Upper lobe of left lung (tissue), 6 donors: ENCODE results near the gene PBRM1. TPM values are rescaled to one million over a fixed set of nuclear protein-coding genes. Genes with fewer than 3 reads are reported as not detected.
A peak's percentile ranks its signal among the peaks of the same experiment; 100 is the strongest.

Experiments used
- ATAC-seq, 2 donors: fragments of 200-7000 bp; cut with Tn5 transposase; one replicate each; pipeline ENCODE4 v1.9.1; 2022; ENCODE audit warnings: mild to moderate bottlenecking in 2 of 2, moderate library complexity in 2 of 2; ENCODE audit not compliant: low FRiP score in 2 of 2
- DNase-seq, 2 donors: peaks; one replicate each; pipeline ENCODE4 v3.0.0-alpha.2; 2019 to 2020
- H3K27ac ChIP-seq, 4 donors: fragments of 200-600 bp; sonication (generic); one replicate each; pipeline ENCODE4 v1.5.1; 2016 to 2019
- H3K27me3 ChIP-seq, 4 donors: fragments of 200-600 bp; sonication (generic); one replicate each; pipeline ENCODE4 v1.5.1; 2017 to 2019
- H3K36me3 ChIP-seq, 4 donors: fragments of 200-600 bp; sonication (generic); one replicate each; pipeline ENCODE4 v1.5.1; 2016 to 2019
- H3K4me1 ChIP-seq, 4 donors: fragments of 200-600 bp; sonication (generic); one replicate each; pipeline ENCODE4 v1.5.1; 2018 to 2019
- H3K4me3 ChIP-seq, 4 donors: fragments of 200-600 bp; sonication (generic); one replicate each; pipeline ENCODE4 v1.5.1; 2017 to 2019; ENCODE audit warnings: mild to moderate bottlenecking in 2 of 4, moderate library complexity in 1 of 4
- H3K9me3 ChIP-seq, 4 donors: fragments of 200-600 bp; sonication (generic); one replicate each; pipeline ENCODE4 v1.5.1; 2018 to 2019
- CTCF ChIP-seq, 6 experiments: fragments of 450-650 bp in 4 of 6; fragments of 200-600 bp in 2 of 6; sonication (generic) in 2 of 6; IDR thresholded peaks; one replicate each; pipeline ENCODE4 v1.5.1; 2016 to 2019; ENCODE audit warnings: antibody characterized with exemption in 6 of 6
- EP300 ChIP-seq, 4 donors: sonication (generic); formaldehyde crosslinking; IDR thresholded peaks; one replicate each; pipeline ENCODE4 v1.5.1; 2017; ENCODE audit warnings: antibody characterized with exemption in 4 of 4, control low read depth in 2 of 4
- POLR2A ChIP-seq, 4 donors: fragments of 450-650 bp; IDR thresholded peaks; one replicate each; pipeline ENCODE4 v1.5.1; 2016 to 2017; ENCODE audit warnings: antibody characterized with exemption in 4 of 4, mild to moderate bottlenecking in 2 of 4
- POLR2AphosphoS5 ChIP-seq, 2 donors: sonication (generic); formaldehyde crosslinking; IDR thresholded peaks; one replicate each; pipeline ENCODE4 v1.5.1; 2017; ENCODE audit warnings: antibody characterized with exemption in 2 of 2
- WGBS, 2 donors: methylation state at CpG; one replicate each; pipeline ENCODE4 v1.1.5; 2017 to 2018; 5-methylcytosine and 5-hydroxymethylcytosine counted together
- total RNA-seq, 6 donors: library from RNA; depleted of rRNA in 4 of 6; stranded (reverse); fragments of >200 nt in 4 of 6; gene quantifications; one replicate each; pipeline versions ENCODE4 v1.1.0 to v1.2.1, GENCODE V29; 2016 to 2021
- donor health status: DM: no; HTN: no; CAD: no; lungs with moderate emphysema.
- donor health status: DM: no; HTN: yes; CAD: no; lungs with severe emphysema.

Gene PBRM1
- total RNA-seq, 6 donors from 2014 or later, result 60.9 to 151 (median 81.6) TPM

GRCh38 chr3:52514576-52514975, 171.1 kb downstream of the PBRM1 start:
- ATAC-seq (no peak), DNase-seq (peak in 1 of 2 donors; percentile 66)
- 75 to 92% methylated on average over 9 to 11 of the region's 11 CpGs for WGBS, 2 donors
- H3K27me3 ChIP-seq, result no peaks in the 10 kb centered on the region
- H3K9me3 ChIP-seq, result no peaks in the 10 kb centered on the region
- peaks cover 0 to 44% (median 1%) of the 10 kb centered on the region in 4 donors for H3K36me3 ChIP-seq
- peaks cover 0 to 6% (median 0%) of the 10 kb centered on the region in 4 donors for H3K4me1 ChIP-seq
- no peak overlapping the region for H3K4me3 ChIP-seq
- H3K27ac ChIP-seq, result no peak overlapping the region
- TF ChIP-seq POLR2A (IDR thresholded peaks at IDR 0.05), result no peak
- TF ChIP-seq CTCF (IDR thresholded peaks at IDR 0.05), result no peak
- no peak for TF ChIP-seq POLR2AphosphoS5 (IDR thresholded peaks at IDR 0.05)
- no peak for TF ChIP-seq EP300 (IDR thresholded peaks at IDR 0.05)

GRCh38 chr3:52513281-52513680, 172.4 kb downstream of the PBRM1 start:
- H3K4me1 ChIP-seq, result no peaks in the 10 kb centered on the region
- H3K9me3 ChIP-seq, result no peaks in the 10 kb centered on the region
- no peak overlapping the region for H3K4me3 ChIP-seq
- H3K27me3 ChIP-seq, result no peaks in the 10 kb centered on the region
- TF ChIP-seq POLR2A (IDR thresholded peaks at IDR 0.05), result no peak
- no peak for TF ChIP-seq POLR2AphosphoS5 (IDR thresholded peaks at IDR 0.05)
- TF ChIP-seq EP300 (IDR thresholded peaks at IDR 0.05), result no peak
- no peak for TF ChIP-seq CTCF (IDR thresholded peaks at IDR 0.05)
- no peak overlapping the region for H3K27ac ChIP-seq
- 94 to 95% methylated on average over 4 to 6 of the region's 7 CpGs for WGBS, 2 donors
- ATAC-seq (no peak), DNase-seq (peak in 1 of 2 donors; percentile 65)
- peaks cover 0 to 43% (median 0%) of the 10 kb centered on the region in 4 donors for H3K36me3 ChIP-seq

- H3K9me3 ChIP-seq, result no peaks in the 10 kb centered on the region
- no peaks in the 10 kb centered on the region for H3K27me3 ChIP-seq
- 78 to 84% methylated on average over 6 to 17 of the region's 17 CpGs for WGBS, 2 donors
- DNase-seq, result peak in 1 of 2 donors; percentile 68
- no peaks in the 10 kb centered on the region for H3K4me1 ChIP-seq
- H3K4me3 ChIP-seq, result no peak overlapping the region
- TF ChIP-seq EP300 (IDR thresholded peaks at IDR 0.05) (no peak), POLR2AphosphoS5 (IDR thresholded peaks at IDR 0.05) (no peak), POLR2A (IDR thresholded peaks at IDR 0.05) (no peak), CTCF (IDR thresholded peaks at IDR 0.05) (no peak)
- H3K36me3 ChIP-seq, result peaks cover 0 to 43% (median 0%) of the 10 kb centered on the region in 4 donors
- no peak for ATAC-seq
- no peak overlapping the region for H3K27ac ChIP-seq
These were observed 173.0 kb downstream of the PBRM1 start for GRCh38 chr3:52512727-52513126.

- no peak overlapping the region for H3K4me3 ChIP-seq
- TF ChIP-seq POLR2AphosphoS5 (IDR thresholded peaks at IDR 0.05), result no peak
- no peak for TF ChIP-seq POLR2A (IDR thresholded peaks at IDR 0.05)
- no peak for TF ChIP-seq CTCF (IDR thresholded peaks at IDR 0.05)
- TF ChIP-seq EP300 (IDR thresholded peaks at IDR 0.05), result no peak
- H3K27me3 ChIP-seq, result no peaks in the 10 kb centered on the region
- H3K9me3 ChIP-seq, result no peaks in the 10 kb centered on the region
- no peak overlapping the region for H3K27ac ChIP-seq
- no peaks in the 10 kb centered on the region for H3K4me1 ChIP-seq
- ATAC-seq, result no peak
- peaks cover 0 to 43% (median 0%) of the 10 kb centered on the region in 4 donors for H3K36me3 ChIP-seq
- DNase-seq, result peak in 1 of 2 donors; percentile 60
- WGBS, 2 donors, result 71 to 84% methylated on average over 8 of the region's 8 CpGs
These were observed 173.6 kb downstream of the PBRM1 start for GRCh38 chr3:52512105-52512504.

- Histone ChIP-seq H3K4me3 (no peak overlapping the region), H3K36me3 (peaks cover 0 to 44% (median under 1%) of the 10 kb centered on the region in 4 donors), H3K9me3 (no peaks in the 10 kb centered on the region), H3K27me3 (no peaks in the 10 kb centered on the region), H3K27ac (no peak overlapping the region), H3K4me1 (no peaks in the 10 kb centered on the region)
- DNase-seq (peak in 1 of 2 donors; percentile 47), ATAC-seq (no peak)
- 97% methylated on average over 7 of the region's 7 CpGs; no CpG with 5 or more reads in 1 of the 2 donors for WGBS, 2 donors
- TF ChIP-seq POLR2A (IDR thresholded peaks at IDR 0.05), result no peak
- TF ChIP-seq CTCF (IDR thresholded peaks at IDR 0.05), result no peak
- TF ChIP-seq POLR2AphosphoS5 (IDR thresholded peaks at IDR 0.05), result no peak
- TF ChIP-seq EP300 (IDR thresholded peaks at IDR 0.05), result no peak
These were observed 174.2 kb downstream of the PBRM1 start for GRCh38 chr3:52511509-52511908.
